ENCODE measurements around the gene GDF9. TPM values are rescaled to one million over a fixed set of nuclear protein-coding genes. Genes with fewer than 3 reads are reported as not detected.

Gene GDF9
- total and polyA plus RNA-seq, 2 experiments from 2014 or later: 0.11 to 0.14 TPM

- Mint-ChIP-seq H3K4me3 (no peak overlapping the region), H3K36me3 (ENCODE audit: low read depth) (peaks cover 26% of the 10 kb centered on the region), H3K27me3 (ENCODE audit: insufficient read depth, low read depth, poor library complexity) (peaks cover 1% of the 10 kb centered on the region), H3K9me3 (no peaks in the 10 kb centered on the region), H3K4me1 (no peaks in the 10 kb centered on the region), H3K27ac (no peak overlapping the region)
- Histone ChIP-seq H3K4me1 (ENCODE audit: insufficient read depth) (no peaks in the 10 kb centered on the region), H3K4me2 (no peak overlapping the region), H4K20me1 (replicated peaks; ENCODE audit: insufficient read depth) (0 out of 2 replicates have a peak, but pooled peaks cover 1% of the 10 kb centered on the region), H3K27me3 (ENCODE audit: insufficient read depth) (no peaks in the 10 kb centered on the region), H3F3A (replicated peaks; ENCODE audit: low read depth) (no peaks in the 10 kb centered on the region), H3K79me2 (replicated peaks; ENCODE audit: insufficient read depth) (0 out of 2 replicates have a peak, but pooled peaks cover 6% of the 10 kb centered on the region), H3K9me2 (ENCODE audit: insufficient read depth) (no peaks in the 10 kb centered on the region), H3K4me3 (no peak overlapping the region), H2AFZ (no peak overlapping the region), H3K36me3 (ENCODE audit: insufficient read depth) (peaks cover 30% of the 10 kb centered on the region), H3K27ac (ENCODE audit: low read depth) (no peak overlapping the region)
- DNase-seq (ENCODE audit: low spot score) (no peak), ATAC-seq (no peak)
- TF ChIP-seq ZNF462 (CRISPR knock-in tag; IDR thresholded peaks at IDR 0.05) (no peak), STAT1 (IDR thresholded peaks at IDR 0.05; ENCODE audit: unreplicated experiment) (no peak), CREB1 (CRISPR knock-in tag; IDR thresholded peaks at IDR 0.05; ENCODE audit: low read depth) (no peak), ZNF331 (CRISPR knock-in tag; IDR thresholded peaks at IDR 0.05; ENCODE audit: low read depth) (no peak), POLR2AphosphoS5 (IDR thresholded peaks at IDR 0.05; ENCODE audit: low read depth) (no peak), NANOG (IDR thresholded peaks at IDR 0.05; ENCODE audit: borderline replicate concordance) (no peak), ZNF114 (CRISPR knock-in tag; IDR thresholded peaks at IDR 0.05) (no peak), EZH2 (IDR thresholded peaks at IDR 0.05; ENCODE audit: low read depth, unreplicated experiment) (no peak), REST (IDR thresholded peaks at IDR 0.05; ENCODE audit: unreplicated experiment) (no peak), CTCF (conservative IDR thresholded peaks at IDR 0.05; ENCODE audit: low read depth in 2 of 2) (no peak)
Observed at GRCh38 chr5:132901036-132901435, 34.8 kb upstream of the GDF9 start.
